ENCODE results near the gene FAM234B.
A peak's percentile ranks its signal among the peaks of the same experiment; 100 is the strongest.

FAM234B gene

DNA sequence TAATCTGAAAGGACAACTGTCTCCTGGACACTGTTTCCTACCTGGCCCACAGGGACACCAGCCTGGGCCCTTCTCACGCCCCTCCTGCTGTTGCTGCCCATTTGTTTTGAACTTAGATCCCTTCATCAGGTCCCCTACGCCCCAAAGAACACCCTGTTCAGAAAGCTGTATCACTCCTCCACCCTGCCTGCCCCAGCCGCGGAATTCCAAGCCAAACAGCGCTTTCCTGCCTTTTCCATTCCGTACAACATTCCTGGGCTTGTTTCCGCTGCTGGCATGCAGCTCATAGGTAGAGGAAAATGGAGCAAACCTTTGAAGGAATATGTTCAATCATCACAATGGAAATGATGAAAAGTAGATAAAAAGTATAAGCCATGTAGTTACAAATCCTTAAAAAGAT is 72.1 kb downstream of the FAM234B start:
- Histone ChIP-seq H3K4me3 (no peak overlapping the region), H3K27ac (peak overlapping the region in 1 of 2 donors; percentile 43)
- no peak for DNase-seq (ENCODE audit: low spot score)
- TF ChIP-seq, protein P1, sequence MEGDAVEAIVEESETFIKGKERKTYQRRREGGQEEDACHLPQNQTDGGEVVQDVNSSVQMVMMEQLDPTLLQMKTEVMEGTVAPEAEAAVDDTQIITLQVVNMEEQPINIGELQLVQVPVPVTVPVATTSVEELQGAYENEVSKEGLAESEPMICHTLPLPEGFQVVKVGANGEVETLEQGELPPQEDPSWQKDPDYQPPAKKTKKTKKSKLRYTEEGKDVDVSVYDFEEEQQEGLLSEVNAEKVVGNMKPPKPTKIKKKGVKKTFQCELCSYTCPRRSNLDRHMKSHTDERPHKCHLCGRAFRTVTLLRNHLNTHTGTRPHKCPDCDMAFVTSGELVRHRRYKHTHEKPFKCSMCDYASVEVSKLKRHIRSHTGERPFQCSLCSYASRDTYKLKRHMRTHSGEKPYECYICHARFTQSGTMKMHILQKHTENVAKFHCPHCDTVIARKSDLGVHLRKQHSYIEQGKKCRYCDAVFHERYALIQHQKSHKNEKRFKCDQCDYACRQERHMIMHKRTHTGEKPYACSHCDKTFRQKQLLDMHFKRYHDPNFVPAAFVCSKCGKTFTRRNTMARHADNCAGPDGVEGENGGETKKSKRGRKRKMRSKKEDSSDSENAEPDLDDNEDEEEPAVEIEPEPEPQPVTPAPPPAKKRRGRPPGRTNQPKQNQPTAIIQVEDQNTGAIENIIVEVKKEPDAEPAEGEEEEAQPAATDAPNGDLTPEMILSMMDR (IDR thresholded peaks at IDR 0.05): no peak

DNA sequence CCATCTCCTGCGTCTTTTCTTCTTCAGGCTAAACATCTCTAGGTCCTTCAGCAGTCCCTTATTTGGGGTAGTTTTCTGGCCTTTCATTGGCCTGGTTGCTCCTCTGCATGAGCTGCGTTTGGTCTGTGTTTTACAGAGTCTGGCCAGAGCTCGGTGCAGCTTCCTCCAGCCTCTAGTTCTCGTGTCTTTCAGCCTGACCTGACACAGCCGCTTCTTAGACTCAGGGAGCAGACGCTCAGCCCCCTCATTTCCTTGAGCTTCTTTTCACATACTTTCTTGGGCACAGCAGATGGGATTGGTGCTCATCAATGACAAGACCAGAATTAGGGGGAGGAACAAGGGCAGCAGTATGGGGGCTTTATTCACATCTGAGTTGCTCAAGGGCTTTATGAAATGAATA is 72.8 kb downstream of the FAM234B start:
- no peak for DNase-seq (ENCODE audit: low spot score)
- Histone ChIP-seq H3K4me3 (no peak overlapping the region), H3K27ac (peak overlapping the region in 1 of 2 donors; percentile 66)

DNA sequence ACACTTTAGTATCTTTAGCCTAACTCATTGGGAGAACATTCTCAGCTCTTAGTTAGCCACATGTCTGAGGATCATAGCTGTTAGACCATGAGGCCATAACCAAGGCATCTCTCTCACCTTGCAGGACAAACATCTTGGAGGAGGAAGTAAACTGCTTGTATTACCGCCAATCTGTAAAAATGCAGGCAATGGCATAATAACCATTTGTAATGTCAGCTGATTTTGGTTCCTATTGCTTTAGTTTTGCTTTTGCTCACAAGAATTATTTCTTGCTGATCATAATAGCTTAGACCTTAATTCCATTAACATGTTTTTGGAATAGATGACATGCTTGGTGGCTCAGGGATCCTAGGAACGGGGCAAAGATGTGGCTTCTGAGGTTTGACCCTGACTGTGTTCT is 75.6 kb downstream of the FAM234B start:
- TF ChIP-seq, protein P1 (IDR thresholded peaks at IDR 0.05): no peak
- H3K4me3 ChIP-seq: no peak overlapping the region
- no peak for DNase-seq (ENCODE audit: low spot score)
- H3K27ac ChIP-seq: peak overlapping the region in 1 of 2 donors; percentile 39

More for the DNA sequence above, 72.8 kb downstream of the FAM234B start:
- TF ChIP-seq, protein P1 (IDR thresholded peaks at IDR 0.05): no peak

DNA sequence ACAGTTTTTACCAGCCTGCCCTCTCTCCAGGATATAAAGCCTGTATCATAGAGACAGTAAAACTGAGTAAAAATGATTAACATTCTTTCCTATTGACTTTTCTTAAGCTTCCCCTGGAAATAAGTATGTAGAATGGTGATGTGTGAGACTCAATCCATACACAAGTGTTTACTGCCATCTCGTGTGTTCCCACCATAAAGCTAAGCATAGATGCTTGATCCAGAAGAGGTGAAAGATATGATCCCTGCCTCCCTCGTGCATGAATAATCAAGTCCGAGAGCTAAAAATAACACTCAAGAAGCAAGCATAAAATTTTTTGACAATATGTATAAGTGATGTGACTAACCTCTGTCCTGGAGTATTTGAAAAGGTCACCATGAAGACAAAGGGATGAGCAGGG is 76.2 kb downstream of the FAM234B start:
- TF ChIP-seq, protein P1 (IDR thresholded peaks at IDR 0.05): no peak
- Histone ChIP-seq H3K27ac (peak overlapping the region in 1 of 2 donors; percentile 39), H3K4me3 (no peak overlapping the region)
- DNase-seq (ENCODE audit: low spot score): no peak

DNA sequence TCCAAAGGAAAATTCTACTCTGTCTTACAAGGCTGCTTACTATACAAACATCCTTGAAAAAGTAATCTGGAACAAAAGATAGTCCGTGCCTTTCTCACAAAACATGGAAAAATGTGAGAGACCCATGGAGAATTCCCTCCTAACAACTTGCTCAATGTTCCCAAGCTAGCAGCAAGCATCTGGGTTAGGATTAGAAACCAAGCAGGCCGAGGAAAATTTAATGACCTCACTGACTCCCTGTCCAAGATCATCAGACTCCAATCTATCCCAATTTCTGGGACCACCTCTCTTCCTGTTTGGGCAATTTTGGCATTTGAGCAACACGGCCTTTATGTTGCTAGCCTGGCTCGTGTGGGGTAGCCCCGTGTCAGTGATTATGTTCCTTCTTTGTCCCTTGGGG is 77.4 kb downstream of the FAM234B start:
- DNase-seq (ENCODE audit: low spot score): no peak
- TF ChIP-seq, protein P1 (IDR thresholded peaks at IDR 0.05): no peak
- H3K27ac ChIP-seq: peak overlapping the region in 1 of 2 donors; percentile 8
- H3K4me3 ChIP-seq: no peak overlapping the region

DNA sequence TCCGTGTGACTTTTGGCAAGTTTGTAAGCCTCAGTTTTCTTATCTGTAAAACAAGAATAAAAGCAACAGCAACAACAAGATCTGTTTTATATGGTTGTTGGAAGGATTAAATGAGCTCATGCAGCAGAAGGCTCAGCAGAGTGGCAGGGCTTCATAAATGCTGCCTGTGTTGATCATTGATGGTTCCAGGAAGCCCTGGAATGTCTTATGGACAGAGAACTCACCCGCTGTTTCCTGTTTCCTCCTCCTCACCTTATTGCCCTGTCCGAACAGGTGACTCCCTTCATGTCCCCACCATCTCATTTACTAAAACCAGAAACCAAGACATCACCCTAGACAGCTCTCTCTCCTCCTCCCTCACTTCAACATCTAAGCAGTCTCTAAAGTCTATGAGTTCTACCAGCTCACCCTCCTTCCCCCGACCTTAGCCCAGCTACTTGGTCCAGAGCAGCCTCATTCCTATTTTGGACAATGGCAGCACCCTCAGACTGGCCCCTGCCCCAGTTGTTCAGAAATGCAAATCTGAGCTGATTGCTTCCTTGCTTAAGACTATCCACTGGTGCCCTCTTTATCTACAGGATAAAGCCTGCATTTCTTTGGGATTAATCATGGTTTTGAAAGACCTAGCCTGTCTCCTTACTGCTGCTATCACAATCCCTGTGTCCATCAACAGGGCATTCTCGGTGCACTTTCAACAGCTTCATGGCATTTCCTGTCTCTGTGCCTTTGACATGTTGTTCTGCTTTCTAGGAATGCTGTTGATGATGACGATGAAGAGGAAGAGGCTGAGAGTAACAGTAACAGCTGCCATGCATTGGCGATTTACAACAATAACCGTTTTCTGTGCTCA is 80.7 kb downstream of the FAM234B start:
- no peak overlapping the region for H3K4me3 ChIP-seq
- no peak overlapping the region for H3K27ac ChIP-seq
- DNase-seq (ENCODE audit: low spot score): no peak
- TF ChIP-seq, protein P1 (IDR thresholded peaks at IDR 0.05): no peak

DNA sequence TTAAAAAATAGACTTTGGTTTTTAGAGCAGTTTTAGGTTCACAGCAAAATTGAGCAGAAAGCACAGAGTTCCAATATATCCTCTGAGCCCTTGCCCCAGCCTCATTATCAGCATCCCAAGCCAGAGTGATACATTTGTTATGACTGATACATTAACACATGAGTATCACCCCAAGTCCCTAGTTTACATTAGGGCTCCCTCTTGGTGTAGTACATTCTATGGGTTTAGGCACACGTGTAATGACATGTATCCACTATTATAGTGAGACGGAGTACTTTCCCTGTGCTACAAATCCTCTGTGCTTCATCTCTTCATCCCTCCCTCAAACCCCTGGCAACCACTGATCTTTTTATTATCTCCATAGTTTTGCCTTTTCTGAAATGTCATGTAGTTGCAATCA is 81.8 kb downstream of the FAM234B start:
- DNase-seq (ENCODE audit: low spot score): no peak
- Histone ChIP-seq H3K4me3 (no peak overlapping the region), H3K27ac (no peak overlapping the region)
- TF ChIP-seq, protein P1 (IDR thresholded peaks at IDR 0.05): no peak
